RPMI7951 (cell line): ENCODE measurements around the gene TMEM242. TPM values are rescaled to one million over a fixed set of nuclear protein-coding genes. Genes with fewer than 3 reads are reported as not detected.

ENCODE experiments used
- DNase-seq: peaks from one replicate; pipeline ENCODE4 v3.0.0-alpha.2; 2012; ENCODE audit warnings: low read depth
- total RNA-seq: library from RNA; depleted of rRNA; stranded (reverse); fragments of >200 nt; shearing (Covaris generic); gene quantifications from 2 replicates; pipeline ENCODE4 v1.2.3, GENCODE V29; 2014; rRNA removed

The TMEM242 gene
- total RNA-seq, 1 experiment from 2014 or later: 9.3 TPM

- no peak for DNase-seq
Measured at GRCh38 chr6:157251586-157252247, 71.6 kb downstream of the TMEM242 start.

- DNase-seq: no peak
Measured at GRCh38 chr6:157249826-157250225, 73.5 kb downstream of the TMEM242 start.

- no peak for DNase-seq
Measured at GRCh38 chr6:157248264-157248663, 75.1 kb downstream of the TMEM242 start.

GRCh38 chr6:157246771-157247484 lies 76.4 kb downstream of the TMEM242 start:
- DNase-seq: no peak

GRCh38 chr6:157246048-157246630 lies 77.2 kb downstream of the TMEM242 start:
- no peak for DNase-seq

- DNase-seq: no peak
Measured at GRCh38 chr6:157245436-157245835, 77.9 kb downstream of the TMEM242 start.

GRCh38 chr6:157244780-157245179 lies 78.5 kb downstream of the TMEM242 start:
- no peak for DNase-seq

GRCh38 chr6:157244175-157244574 lies 79.1 kb downstream of the TMEM242 start:
- no peak for DNase-seq

- no peak for DNase-seq
Measured at GRCh38 chr6:157242791-157243190, 80.5 kb downstream of the TMEM242 start.

- no peak for DNase-seq
Measured at GRCh38 chr6:157240960-157241311, 82.4 kb downstream of the TMEM242 start.

GRCh38 chr6:157240059-157240959 lies 83.0 kb downstream of the TMEM242 start:
- no peak for DNase-seq

GRCh38 chr6:157239671-157240058 lies 83.7 kb downstream of the TMEM242 start:
- no peak for DNase-seq

Other genes with a start within 250 kb of the TMEM242 start
- 1.6 and 1.8 TPM in 2 replicates for gene ZDHHC14, start 57.7 kb upstream of the TMEM242 start, total RNA-seq